WTC11 (cell line): ENCODE results near the gene CACNA2D3.

Experiments
- ATF6 ChIP-seq: sonication (generic); formaldehyde crosslinking; IDR thresholded peaks from 2 replicates; pipeline ENCODE4 v1.8.1; 2023; ENCODE audit warnings: mild to moderate bottlenecking, missing genetic modification reagents
- CBFB ChIP-seq: sonication (generic); formaldehyde crosslinking; IDR thresholded peaks from 2 replicates; pipeline ENCODE4 v1.8.1; 2022; ENCODE audit warnings: mild to moderate bottlenecking, low read depth, missing genetic modification reagents
- CTCF ChIP-seq: fragments of 200-600 bp; IDR thresholded peaks from 2 replicates; pipeline ENCODE4 v1.8.0; 2022; ENCODE audit warnings: antibody characterized with exemption
- E2F5 ChIP-seq: sonication (generic); formaldehyde crosslinking; IDR thresholded peaks from 2 replicates; pipeline ENCODE4 v1.8.1; 2022; ENCODE audit warnings: mild to moderate bottlenecking, moderate library complexity, missing genetic modification reagents
- ELF4 ChIP-seq: sonication (generic); formaldehyde crosslinking; IDR thresholded peaks from 2 replicates; pipeline ENCODE4 v1.8.1; 2022; ENCODE audit warnings: low read depth, mild to moderate bottlenecking, moderate library complexity, missing genetic modification reagents
- FOXJ3 ChIP-seq: sonication (generic); formaldehyde crosslinking; IDR thresholded peaks from 2 replicates; pipeline ENCODE4 v1.9.0; 2021; ENCODE audit warnings: missing genetic modification reagents, mild to moderate bottlenecking, borderline replicate concordance
- JUN ChIP-seq: sonication (generic); formaldehyde crosslinking; IDR thresholded peaks from 2 replicates; pipeline ENCODE4 v1.8.0; 2023; ENCODE audit warnings: mild to moderate bottlenecking, missing genetic modification reagents
- SP1 ChIP-seq: sonication (generic); formaldehyde crosslinking; conservative IDR thresholded peaks from 2 replicates; pipeline ENCODE4 v1.8.1; 2022; ENCODE audit warnings: missing genetic modification reagents

- TF ChIP-seq CTCF (no peak), ELF4 (CRISPR knock-in tag) (no peak), ATF6 (CRISPR knock-in tag) (no peak), CBFB (CRISPR knock-in tag) (no peak), E2F5 (no peak), SP1 (CRISPR knock-in tag) (no peak), FOXJ3 (no peak), JUN (CRISPR knock-in tag) (no peak)
These were observed 774.8 kb downstream of the CACNA2D3 start for GRCh38 chr3:54897028-54897711.
